CD4-positive, alpha-beta T cell treated with Interleukin-15 for 1 hour (primary cell): ENCODE data around the gene FOXE1.

Source experiments
- DNase-seq: peaks from one replicate; pipeline ENCODE4 v3.0.0-alpha.2; 2020

The FOXE1 gene

DNA sequence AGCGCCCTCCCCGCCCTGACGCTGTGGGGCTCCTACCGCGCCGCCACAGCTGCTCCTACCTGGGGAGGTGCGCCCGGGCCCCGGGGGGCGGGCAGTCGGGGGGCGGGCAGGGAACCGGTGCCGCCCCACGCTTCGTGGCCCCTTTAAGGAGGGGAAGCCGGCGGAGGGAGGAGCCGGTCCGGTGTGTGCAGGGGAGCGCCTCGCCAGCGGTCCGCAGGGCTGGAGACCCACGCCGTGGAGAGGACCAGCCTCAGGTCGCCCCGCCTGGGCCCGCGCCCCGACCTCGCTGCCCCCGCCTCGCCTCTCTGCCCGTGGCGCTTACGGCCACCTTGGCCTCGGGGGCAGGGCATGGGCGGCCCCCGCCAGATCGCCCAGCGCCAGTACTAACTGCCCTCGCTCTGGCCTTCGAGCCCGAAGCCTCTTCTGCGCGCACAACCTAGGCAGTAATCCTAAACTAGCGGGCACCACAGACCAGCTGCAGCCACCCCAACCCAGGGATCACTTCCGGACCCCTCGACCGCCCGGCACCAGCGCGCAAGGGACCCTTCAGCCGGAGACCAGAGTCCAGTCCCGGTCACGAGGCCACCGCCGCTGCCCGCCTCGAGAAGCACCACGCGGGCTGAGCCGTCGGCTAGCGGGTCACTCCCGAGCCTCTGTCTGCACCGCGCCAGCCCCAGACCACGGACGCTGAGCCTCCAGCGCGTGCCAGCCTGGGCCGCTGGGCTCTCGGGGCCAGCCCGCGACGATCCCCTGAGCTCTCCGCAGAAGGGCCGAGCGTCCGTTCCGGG lies at the start of gene FOXE1:
FOXE1 (plus strand) TSS at position 171 of the 788 bp plus-strand sequence. CDS start 689 bp downstream, outside the sequence.
- no peak for DNase-seq

DNA sequence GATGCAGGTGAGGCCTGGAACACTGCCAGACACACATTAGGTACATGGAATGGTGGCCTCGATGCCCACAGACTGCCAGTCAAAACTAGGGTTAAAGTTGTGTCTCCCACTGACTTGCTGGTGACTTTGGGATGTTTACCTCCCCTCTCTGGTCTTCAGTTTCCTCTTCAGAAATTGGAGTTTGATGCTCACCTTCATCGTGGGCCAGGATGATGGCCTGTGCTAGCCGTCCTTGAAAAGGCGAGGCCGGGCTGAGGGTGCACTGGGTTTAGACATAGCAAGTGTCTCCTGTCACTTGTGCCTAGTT lies 49.0 kb upstream of the FOXE1 start:
- DNase-seq, result no peak

DNA sequence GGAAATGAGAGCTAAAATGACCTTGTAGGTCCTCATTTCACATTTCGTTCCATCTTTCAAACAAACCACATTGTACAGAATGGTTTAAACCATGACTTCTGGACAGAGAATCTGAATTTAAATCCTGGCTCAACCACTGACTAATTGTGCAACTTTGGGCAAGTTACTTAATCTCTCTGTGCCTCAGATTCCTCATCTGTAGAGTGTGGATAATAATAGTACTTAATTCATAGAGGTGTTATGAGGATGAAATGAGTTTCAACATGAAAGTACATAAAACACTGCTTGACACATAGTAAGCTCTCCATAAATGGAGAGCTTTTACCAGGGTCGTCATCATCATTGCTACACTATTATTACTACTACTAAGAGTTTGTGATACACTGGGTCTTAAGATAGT lies 46.3 kb upstream of the FOXE1 start:
- DNase-seq, result no peak

DNA sequence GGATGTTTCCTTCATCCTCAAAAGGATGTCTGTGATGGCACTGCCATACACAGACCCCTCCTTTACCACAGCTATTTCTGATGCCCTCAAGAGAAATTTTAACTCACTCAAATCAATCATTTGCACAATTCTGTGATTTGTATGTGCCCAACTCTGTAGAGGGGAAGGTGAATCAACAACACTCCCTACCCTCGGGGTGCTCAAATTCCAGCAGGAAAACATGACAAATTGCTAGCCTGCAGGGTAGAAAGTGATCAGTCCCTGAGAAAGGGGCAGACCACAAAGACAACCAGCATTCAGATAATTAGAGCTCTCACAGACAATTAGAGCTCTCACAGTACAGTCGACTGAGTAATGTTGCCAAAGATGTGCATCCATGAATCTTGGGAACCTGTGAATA lies 45.3 kb upstream of the FOXE1 start:
- no peak for DNase-seq

DNA sequence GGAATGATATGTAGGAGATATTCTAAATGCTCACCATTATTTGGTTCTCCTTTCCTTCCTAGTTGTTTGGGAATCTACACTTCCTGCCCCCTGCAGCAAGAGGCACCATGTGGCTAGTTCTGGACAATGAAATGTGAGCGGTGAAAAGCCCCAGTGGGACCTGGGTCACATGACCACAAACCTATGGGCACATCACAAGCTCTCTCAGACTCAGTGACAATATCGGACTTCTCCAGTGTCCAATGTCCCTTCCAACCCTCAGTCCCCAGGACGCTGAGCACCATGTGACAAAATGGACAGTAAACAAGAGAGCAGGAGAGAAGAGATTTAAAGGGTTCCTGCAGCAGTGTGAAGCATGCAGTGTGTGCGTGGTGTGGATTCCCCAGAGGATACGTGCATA lies 44.6 kb upstream of the FOXE1 start:
- DNase-seq, result no peak

DNA sequence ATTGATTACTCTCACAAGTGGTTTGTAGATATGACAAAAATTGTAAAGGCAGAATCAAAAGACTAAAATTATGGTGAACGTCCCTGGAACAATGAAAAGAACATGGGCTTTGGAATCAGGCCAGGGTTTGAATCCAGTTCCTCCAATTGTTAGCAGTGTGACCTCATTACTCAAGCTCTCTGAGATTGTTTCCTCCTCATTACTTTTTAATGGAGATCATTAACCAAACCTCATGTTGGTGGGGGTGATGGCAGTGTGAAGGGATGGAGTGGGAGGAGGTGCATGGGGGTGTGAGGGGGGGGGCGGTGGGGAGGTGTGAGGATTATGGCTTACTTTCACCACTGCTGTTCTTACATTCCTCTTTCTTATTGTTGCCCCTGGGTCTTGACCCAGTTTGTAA lies 44.1 kb upstream of the FOXE1 start:
- DNase-seq, result no peak

DNA sequence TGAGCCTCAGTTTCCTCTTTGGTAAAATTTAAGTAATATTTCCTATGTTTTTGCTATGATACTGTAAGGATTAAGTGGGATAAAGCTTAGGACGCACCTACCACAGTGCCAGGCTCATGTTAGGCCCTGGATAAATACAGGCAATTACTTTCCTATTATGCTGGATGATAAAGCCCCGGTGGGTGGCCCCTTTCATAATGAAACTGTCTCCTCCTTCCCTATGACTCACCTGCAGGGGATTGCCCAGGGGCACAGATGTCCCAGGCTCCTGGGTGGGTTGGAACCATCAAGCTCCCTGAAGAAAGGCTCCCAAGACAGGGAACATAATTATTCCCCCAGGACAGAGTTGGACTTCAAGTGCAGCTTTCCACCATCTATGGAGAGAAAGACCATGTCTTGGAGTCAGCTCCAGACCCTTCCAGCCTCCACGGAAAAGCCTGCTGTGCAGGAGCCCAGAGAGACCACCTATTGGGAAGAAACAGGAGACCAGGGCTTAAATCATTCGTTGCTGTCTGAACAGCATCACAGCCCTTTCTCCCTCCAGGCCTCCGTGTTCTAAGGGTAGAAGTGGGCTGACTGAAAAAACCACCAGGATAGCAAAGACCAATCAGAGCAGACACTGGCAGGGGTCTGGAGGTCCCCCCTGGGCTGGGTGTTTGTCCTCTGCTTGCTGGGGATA lies 43.2 kb upstream of the FOXE1 start:
- DNase-seq, result no peak

DNA sequence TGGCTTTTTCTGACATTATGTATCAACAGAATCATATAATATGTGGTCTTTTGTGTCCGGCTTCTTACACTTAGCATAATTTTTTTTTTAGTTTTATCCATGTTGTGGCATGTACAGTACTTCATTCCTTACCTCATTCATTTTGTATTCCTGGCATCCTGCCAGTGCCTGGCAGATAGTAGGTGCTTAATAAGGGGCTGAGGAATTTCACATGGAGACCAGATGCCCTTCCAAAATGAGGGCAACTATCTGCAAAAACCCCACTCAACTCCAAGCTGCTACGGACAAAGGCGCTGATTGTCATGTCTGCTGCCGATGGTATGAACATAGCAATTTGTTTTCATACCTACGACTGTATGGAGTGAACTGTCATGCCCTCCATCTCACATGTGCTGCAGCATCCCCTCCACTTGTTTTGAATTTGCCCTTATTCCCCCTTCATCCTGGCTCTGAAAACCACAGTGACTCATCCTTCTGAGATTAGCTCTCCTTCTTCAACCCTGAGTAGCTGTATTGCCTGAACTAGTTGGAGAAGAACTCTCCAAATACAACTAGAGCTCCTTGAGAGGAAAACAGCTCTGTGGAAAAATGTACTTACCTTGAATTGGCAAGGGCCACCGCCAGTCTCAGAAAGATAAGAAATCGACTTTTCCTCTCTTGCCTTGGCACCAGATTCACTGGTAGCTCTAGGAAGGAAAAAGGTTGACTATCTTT lies 41.3 kb upstream of the FOXE1 start:
- no peak for DNase-seq

DNA sequence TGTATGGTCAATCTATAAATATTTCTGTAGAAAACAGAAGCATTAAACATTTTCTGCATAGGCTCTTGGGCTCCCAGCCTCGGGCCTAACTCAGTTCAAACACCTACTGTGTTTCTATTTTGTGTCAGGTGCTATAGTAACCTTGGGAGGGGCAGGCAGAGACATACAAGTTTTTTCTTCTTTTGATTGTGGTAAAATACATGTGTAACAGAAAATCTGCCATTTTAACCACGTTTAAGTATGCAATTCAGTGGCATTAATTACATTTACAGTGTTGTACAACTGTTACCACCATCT lies 40.8 kb upstream of the FOXE1 start:
- DNase-seq, result no peak

DNA sequence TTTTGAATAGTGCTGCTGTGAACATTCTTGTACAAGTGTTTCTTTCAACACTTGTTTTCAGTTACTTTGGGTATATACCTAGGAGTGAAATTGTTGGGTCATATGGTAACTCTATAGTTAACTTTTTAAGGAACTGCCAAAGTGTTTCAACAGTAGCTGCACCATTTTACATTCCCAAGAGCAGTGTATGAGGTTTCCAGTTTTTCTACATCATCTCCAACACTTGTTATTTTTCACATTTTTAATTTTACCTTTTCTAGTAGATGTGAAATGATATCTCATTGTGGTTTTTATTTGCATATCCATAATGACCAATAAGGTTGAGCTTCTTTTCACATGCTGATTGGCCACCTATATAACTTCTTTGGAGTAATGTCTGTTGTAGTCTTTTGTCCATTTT lies 40.0 kb upstream of the FOXE1 start:
- DNase-seq, result no peak

DNA sequence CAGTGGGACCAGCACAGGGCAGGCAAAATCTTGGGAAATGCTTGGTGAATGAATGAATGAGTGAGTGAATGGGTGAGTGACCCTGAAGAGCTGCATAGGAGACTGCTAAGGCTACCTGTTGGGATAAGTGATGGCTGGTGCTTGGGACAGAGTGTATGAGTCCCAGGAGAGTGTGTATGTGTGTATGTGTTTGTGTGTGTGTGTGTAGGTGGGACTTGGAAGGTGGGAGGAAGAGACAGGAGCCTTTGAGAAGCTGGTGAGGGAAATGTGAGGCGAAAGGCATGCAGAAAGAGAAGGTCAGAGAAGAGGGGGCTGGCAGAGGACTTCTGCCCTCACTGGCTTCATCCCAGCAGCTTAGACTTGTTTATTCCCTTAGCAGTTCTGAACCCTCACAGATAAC lies 33.3 kb upstream of the FOXE1 start:
- DNase-seq, result no peak

DNA sequence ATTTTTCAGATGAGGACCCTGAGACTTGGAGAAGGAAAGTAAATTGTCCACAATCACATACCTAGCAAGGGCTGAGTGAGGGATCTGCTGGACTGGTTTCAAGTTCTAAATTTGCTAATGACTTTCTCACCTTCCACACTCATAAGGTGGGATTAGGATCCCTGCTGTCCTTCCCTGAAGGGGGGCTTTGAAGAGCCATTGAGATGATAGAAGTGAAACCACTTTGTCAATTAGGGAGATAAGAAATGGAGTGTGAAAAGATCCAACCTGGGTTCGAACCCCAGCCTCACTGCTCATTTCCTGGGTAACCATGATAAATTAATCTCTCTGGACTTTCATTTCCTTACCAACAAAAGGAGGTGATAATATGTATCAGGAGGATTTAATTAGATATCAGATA lies 32.7 kb upstream of the FOXE1 start:
- DNase-seq, result no peak

DNA sequence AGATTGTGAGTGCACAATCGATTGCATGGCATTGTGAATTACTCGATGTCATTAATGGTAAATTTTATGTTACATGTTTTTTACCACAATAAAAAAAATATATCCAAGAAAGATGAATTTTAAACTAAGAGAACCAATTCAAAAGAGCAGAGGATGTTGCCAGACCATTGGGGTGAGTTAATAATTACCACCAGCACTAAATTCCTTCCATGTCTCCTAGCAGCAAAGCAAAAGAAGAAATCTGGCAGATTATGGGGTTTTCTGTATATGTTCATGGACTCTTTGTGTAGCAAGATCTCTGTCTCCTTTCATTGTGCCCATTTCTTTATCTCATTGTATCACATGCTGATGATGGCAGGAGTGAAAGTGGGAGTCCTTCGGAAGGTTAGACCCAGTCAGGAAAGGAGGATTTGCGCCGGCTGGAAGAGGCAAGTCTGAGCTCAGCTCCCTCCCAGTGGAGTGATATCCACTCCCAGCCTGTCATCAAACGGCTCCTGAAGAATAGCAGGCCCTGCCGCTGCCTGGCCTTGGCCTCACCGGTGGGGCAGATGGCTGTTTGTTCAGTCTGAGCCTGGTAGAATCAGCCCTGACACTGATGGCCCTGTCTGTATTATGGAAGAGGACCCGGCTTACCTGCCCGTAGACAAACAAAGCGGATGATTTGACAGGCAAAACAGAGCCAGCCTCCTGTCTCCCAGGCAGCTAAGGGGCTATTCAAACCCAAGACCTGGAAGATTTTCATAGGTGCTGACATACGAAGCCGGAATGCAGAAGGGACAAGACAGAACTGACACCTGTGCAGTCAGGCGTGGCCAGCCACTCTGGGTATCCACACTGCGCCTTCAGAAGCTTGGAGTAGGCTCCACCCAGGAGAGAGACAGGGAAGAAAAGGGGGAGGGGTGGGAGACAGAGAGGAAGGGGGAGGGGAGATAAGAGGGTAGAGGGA lies 21.9 kb upstream of the FOXE1 start:
- no peak for DNase-seq

DNA sequence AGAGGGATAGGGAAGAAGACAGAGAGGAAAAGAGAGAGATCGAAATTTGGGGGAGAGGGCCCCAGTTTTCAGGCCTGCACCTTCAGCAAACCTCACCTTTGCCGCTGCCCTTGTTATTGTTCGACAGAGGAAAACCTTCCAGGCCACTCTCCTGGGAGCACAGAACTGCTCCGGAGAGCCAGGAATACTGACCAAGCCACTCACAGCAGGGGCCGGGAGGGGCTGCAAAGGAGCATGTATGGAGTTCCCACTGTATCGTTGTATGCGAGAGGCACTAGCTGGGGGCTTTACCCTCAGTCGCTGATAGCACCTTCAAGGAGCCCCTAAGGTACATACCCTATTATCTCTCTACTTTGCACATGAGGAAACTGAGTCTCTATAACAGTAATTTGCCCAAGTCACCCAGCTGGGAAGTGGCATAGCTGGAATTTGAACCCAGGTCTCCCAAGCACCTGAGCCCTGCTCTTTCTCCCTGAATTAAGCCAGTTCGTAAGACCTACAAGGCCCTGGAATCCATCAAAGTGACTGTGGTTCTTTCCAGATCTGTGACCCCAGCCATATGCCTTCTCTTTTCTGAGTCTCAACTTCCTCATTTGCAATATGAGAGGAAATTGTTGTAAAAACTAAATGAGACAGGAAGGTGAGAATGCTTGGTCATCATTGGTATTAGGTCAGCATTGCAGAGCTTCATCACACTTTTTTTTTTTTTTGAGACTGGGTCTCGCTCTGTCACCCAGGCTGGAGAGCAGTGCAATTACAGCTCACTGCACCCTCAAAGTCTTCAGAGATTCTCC lies 21.0 kb upstream of the FOXE1 start:
- DNase-seq, result no peak

DNA sequence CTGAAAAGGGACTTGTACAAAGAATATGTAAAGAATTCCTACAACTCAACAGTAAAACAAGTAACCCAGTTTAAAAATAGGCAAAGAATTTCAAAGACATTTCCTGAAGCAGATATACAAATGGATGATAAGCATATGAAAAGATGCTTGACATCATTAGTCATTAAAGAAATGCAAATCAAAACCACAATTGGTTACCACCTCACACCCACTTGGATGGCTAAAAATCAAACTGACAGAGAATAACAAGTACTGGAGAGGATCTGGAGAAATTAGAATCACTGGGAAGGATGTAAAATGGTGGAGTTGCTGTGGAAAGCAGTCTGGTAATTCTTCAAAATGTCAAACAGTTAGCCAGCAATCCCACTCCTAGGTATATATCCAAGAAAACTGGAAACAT lies 12.5 kb upstream of the FOXE1 start:
- DNase-seq, result no peak

DNA sequence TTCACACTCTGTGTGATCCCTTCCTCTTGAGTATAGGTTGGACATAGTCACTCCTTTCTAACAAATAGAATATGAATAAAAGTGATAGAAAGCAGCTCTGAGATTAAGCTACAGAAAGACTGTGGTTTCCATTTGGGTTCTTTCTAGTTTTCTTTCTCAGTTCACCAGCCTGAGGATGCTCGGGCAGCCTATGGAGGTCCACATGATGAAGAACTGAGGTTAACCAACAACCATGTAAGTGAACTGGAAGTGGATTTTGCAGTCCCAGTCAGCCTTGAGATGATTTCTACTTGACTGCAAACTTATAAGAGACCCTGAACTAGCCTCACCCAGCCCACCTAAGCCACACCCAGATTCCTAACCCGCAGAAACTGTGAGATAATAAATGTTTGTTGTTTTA lies 10.1 kb upstream of the FOXE1 start:
- DNase-seq, result no peak

DNA sequence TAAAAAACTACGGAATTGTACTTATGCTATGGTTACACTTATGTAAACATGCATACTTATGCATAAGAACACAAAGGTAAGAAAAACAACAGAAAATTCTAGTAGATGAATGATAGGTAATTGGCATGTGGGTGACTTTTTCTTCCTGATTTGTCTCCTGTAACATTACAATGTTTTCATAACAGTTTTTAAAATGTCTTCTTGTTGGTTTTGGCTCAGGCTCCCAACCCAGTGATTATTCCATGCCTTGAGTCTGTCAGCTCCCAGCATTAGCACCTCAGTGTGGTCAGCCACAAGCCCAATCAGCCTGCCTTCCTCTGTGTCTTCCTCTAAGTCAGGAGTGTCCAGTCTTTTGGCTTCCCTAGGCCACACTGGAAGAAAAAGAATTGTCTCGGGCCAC lies 7.9 kb upstream of the FOXE1 start:
- no peak for DNase-seq

DNA sequence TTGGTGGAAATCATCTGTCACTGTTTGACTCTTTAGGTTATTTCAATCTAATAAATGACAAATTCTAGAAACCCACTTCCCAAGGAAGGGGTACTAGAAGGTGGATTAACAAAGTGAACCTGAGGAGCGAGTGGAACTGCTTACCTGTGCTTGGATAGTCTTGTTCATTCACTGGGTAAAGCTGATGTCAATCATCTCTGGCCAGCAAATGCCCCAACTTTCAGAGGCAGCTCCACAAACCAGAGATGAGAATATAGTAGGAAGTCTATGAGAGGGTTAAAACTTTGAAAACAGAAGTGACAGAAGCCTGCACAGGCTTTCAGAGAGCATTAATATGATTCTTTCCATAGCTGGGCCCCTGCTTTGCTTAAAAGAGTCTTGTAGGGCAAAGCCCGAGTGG lies 7.3 kb upstream of the FOXE1 start:
- no peak for DNase-seq

DNA sequence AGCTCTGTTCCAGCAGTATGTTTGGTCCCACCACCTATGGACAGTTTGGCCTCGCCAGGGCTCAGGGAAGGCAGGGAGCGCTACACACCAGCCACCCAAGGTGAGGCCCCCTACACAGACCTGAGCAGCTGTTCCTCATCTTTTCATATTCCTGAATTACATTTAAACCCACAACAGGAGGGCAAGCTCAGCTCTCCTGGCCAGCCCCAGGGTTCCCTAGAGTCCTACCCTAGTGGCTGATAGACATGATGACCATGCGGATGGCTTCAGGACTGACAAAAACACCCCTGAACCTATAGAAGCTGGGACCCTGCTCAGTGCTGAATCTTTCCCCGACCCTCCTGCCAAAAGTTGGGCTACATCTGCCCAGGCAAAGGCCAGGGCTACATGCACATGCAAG lies 6.7 kb upstream of the FOXE1 start:
- DNase-seq, result no peak

DNA sequence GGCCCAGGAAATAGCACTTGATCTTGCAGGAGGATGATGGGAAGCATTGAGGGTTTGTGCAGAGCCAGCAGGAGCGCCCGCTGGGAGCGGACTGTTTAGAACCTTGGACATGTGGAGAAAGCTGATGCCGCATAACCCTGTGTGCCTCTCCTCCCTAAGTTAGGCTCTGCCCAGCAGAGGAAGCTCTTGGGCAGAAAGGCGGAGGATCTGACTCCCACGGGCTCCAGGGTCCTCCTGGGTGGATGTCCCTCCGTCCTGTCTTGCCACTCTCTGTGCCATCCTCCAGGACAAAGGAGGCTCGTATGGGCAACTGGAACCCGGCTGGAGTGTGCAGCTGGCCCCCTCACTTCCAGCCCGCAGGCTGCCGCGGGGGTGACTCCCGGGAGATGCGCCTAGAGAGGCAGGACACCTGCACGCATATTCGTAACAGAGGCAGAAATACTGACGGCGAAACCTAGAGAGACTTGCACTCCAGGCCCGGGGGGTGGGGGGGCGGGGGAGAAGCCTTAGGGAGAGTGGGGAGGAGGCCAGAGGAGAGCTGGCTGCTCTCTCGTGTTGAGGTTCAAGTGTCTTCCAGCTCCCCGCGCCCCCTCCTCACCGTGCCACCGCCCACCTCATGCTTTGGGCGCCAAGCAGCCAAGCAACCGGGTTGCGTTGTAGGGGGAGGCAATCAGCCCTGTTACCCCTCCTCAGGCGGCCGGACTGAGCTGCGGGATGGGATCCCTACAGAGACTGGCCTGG lies 5.4 kb upstream of the FOXE1 start:
- DNase-seq, result no peak

DNA sequence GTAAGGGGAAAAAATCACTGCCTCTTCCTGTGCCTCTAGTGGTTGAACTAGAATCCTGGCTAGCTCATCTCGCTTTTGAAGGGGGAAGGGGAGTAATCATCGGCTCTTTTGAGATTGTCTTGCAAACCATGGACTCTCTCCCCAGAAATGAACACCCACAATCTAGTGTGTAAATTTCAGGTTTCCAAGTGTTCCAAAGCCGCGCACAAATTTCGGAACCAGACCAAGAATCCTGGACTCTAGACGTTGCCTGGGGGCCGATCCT lies 4.9 kb upstream of the FOXE1 start:
- no peak for DNase-seq
